Measurements from ENCODE around the gene CX3CR1.
"Not testable (repeated sequence)": the region's sequence is repeated elsewhere in the genome, so short reads cannot be mapped to it uniquely, and the experiment has no call there.

CX3CR1 gene

DNA sequence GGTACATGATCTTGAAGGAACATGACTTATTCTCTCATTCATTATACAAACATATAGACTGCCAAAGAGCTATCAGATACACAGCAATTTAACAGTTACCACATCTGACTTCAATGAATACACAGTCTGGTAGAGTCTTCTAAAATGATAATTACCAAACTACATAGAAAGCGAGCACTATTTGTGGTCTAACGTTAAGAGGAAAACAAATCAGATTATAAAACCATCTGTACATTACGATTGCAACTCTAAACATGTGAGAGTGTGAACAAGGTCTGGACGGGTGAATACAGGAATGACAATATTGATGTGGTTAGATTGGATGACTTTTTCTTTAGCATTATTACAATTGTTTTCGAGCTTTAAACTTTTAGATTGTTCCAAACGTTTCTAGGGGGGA lies 16.3 kb downstream of the CX3CR1 start:
- DNase-seq: no peak

DNA sequence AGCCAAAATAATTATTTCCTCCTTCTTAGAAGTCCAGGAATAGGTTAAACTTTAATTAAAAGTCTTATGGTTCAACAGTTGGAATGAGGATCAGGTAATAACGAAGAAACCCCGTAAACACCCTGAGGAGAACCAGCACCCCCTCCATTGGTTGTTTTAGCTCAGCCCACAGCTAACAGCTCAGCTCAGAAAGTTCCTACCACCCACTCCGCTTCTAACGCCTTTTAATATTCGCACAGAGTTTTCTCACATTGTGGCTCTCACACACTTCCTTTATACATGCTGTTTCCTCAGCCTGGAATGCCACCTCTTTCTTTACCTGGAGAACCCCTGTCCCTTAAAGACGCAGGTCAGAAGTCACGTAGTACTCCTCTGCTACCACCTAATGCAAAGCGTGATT lies 17.0 kb downstream of the CX3CR1 start:
- DNase-seq: no peak

DNA sequence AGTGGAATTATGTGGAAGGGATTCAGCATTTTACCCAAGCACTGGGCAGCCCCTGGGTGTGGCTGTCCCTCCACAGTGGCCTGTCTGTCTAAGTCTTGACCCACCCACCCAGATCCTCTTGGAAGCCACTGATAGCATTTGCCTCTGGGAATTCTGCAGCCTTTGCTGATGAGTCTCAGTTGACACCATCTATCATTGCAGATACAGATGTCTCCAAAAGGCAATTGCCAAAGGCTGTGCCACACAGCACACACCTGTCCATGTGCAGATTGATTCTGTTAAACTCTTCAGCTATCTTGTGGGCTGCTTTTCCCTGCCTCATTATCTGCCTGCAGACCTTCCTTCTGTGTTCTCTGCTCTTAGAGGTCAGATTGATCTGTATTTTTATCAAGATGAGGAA lies 18.1 kb downstream of the CX3CR1 start:
- no peak for DNase-seq

DNA sequence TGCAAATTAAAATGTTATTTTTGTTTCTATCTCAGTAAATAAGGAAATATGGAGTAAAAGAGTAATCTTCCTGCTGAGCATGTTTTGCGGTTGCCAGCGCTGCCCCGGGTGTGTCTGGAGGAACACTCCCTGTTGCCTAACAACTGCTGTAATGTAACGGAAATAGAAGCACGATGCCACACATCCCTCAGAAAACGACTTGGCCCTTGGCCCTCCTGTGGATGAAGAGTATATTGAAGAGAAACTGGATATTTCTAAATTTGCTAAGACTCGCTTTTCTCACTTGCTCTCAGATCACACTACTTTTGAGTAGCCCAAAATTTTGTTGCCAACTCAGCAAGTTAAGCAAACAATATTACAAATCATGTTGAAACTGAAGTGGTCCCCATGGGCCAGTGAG lies 18.9 kb downstream of the CX3CR1 start:
- peak; percentile 74 to 82 for DNase-seq

DNA sequence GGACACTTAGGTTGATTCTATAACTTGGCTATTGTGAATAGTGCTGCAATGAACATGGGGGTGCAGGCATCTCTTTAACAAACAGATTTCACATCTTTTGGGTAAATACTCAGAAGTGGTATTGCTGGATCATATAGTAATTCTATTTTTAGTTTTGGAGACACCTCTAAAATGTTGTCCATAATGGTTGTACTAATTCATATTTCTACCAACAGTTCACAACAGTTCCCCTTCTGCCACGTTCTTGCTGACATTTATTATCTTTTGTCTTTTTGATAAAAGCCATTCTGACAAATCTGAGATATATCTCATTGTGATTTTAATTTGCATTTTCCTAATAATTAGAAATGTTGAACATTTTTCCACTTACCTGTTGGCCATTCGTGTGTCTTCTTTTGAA lies 19.5 kb downstream of the CX3CR1 start:
- no peak for DNase-seq

DNA sequence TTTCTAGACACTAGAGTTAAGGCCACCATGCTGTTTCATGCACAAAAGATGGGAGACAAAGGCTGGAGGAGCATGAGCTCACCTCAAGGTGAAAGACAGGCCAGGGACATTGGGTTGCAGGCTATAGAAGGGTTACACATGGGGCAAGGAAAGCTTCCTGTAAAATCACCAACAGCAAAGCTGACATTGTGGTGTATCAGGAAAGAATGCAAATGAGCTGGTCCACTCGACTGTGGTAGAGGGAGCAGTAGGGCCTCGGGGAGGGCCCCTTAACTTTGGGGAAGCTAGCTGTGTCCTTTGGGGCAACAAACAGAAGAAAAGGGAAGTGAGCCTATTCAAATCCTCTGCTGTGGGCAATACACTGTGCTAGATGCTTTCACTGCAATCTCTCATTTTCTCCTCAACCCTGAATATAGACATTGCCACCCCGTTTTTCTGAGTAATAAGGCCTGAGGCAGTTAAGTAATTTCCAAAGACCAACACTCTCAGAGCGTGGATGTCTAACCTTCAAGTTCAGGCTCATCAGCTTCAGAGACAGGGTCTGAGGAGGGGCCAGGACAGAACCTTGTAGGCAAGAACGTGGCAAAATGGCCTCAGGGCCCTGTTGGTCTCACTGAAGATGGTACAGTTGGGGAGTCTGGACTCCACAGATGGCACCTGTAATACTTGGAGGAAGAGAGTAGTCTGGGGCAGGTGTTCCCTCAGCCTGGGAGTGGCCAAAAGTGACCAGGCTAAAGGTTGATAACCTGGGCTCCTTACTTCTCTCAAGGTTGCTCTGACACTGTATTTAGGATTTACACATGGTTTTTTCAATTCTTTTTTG lies 24.1 kb downstream of the CX3CR1 start:
- peak in 1 of 2 donors; percentile 74 for DNase-seq

DNA sequence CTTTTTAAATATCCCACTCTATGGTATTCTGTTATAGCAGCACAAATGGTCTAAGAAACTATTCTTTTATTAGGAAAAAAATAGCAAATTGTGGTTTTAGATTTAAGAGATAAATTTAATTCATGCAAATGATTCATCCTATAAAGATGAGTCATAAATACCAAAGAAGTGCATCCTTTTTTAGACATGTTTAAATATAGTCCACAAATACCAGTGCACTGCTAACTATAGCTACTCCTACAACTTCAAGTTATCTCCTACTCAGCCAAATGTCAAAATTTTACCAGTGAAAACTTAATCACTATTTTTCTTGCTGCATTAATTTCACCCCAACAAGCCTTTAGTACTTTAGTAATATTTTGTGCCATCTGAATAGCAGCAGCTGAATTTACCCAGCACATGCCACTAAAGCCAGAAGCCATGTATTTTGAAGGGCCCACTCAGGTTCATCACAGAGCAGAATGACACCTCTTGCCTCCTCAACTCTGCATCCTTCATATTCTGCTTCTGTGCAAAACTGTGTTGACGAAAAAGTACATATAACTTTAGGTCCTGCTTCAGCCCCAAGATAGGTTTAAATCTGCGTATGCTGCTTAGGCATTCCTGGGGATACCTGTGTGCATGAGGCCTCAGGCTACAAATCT lies 24.9 kb downstream of the CX3CR1 start:
- no peak for DNase-seq

DNA sequence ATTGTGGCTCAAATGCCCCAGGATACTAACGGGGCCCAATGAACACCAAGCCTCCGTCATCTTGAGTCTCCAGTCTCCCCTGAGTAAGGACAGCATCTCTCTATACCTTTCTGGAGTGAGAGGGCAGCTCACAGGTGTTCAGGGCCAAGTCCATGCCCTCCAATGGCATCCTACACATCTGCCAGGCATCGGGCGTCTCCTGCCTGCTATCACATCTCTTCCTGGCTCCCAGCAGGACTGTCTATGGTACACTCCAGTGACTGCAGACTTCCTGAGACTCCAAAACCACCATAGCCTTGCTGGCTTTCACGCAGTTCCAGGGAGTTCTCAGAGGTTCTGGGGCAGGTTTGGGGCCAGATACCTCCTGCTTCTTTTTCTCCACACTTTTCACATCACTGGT lies 28.3 kb downstream of the CX3CR1 start:
- DNase-seq: no peak

DNA sequence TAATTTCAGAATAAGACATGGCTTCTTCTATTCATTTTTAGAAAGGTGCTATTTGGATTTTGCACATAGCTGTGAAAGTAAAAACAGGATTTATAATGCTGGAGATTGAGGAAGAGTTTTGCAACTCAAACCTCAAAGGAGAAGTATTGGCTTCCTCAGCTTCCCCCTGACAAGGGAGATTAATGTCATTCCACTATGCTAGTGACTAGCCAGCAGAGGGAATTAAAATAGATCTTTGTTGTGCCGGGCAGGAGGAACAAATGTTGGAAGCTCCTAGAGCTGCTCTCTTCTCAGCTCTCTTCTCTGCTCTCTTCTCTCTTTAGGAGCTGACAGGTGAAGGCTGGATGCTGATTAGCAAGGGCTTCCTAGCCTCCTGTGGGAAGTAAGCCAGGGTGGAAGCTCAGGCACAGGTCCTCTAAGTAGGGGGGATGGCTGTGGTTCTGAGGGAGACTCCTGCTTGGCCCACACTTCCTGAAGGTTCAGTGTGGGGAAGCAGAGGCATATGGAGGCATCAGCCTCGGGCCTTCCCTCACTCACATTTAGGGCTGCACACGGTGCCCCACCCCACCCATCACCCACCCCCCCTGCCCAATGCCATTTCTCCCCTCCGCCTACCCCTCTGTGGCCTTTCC lies 29.6 kb downstream of the CX3CR1 start:
- DNase-seq: no peak

DNA sequence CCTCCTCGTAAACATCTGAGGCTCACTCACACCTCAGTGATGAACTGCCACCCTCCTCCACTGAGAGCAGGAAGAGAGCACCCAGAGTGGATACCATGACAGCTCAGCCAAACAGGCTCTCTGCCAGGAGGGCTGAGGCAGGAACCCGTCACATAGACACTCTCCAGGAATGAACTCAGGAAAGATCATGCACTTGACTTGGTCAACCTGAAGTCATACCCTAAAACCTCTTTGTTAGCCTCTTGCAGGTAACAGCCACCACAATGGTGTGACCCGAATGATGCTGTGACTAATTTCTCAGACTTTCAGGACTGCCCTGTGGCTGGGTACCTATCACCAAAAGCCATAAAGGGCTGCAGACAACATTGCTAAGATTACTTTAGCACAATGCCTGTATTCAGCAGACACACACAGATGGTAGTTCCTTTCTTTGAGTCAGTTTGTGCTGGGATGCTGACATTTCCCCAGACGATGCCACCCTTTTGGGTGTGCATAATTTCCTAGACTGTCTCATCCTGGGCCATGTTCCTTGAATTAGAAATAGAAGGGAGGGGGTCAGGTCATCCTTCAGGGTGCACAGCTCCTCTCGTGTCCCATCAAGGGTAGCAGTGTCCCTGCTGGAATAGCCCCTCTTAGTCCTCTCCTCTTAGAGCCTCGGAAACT lies 30.3 kb downstream of the CX3CR1 start:
- DNase-seq: no peak

DNA sequence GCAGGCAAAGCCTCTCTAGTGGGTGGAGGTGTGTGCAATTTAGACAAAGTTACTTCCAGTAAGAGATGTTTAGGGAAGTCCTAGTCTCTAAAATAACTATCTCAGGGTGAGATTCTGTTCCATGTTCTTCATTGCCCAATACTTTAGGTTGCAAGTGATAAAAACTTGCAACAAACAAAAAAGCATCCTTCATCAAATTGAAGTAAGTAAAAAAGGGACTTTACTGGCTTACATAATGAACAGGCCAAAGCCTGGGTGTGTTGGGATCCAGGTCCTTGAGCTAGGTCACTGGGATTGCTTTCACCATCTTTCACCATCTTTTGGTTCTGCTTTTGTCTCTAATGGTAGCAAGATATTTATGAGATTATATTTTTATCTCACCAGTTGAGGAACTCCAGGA lies 38.3 kb downstream of the CX3CR1 start:
- DNase-seq: peak in 1 of 2 donors; percentile 14

DNA sequence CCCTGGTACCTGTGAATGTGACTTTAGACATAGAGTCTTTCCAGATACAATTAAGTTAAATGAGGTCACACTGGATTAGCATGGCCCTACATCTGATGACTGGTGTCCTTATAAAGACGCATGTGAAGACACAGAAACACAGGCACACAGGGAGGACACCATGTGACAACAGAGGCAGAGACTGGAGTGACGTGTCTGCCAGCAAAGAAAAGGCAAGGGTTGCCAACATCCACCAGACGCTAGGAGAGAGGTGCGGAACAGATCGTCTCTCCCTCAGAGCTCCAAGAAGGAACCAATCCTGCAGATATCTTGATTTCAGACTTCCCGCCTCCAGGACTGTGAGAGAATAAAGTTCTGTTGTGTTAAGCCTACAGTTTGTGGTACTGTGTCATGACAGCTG lies 42.8 kb downstream of the CX3CR1 start:
- no peak for DNase-seq

DNA sequence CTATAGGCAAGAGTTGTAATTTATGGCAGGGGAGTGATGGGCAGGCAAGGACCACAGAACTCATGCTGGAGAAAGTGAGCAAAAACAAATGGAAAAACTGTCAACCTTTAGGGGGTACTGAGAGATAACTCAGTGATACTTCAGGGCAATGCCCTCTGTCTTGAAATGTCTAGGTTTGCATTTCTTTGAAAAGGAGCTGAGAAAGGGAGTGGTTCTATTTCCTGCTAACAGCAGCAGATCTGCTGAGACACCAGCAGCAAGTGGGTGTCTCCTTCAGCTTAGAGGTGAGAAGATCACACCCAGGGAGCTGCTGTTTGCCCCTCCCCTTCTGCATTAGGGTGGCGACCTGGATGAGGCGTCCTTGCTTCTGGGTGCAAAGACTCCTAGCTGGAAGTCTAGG lies 45.2 kb downstream of the CX3CR1 start:
- DNase-seq: peak; percentile 42 to 60

DNA sequence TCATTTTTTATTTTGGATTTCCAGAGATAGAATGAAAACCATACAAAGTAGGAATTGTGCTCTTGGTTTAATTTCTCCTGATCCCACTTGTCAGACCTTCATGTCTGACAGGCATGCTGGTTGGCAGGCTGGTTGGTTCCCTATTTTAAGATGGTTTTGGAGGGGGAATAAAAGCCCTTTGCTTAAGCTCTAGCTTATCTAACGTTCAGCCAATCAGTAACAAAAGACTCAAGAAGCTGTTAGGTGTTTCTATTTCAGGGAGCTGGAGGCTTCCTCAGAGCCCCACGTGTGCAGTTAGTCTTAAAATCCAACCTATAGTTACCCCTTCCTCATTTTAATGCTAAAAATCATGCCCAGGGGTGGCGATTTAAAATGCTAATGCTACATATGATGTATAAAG lies 47.0 kb downstream of the CX3CR1 start:
- no peak for DNase-seq

DNA sequence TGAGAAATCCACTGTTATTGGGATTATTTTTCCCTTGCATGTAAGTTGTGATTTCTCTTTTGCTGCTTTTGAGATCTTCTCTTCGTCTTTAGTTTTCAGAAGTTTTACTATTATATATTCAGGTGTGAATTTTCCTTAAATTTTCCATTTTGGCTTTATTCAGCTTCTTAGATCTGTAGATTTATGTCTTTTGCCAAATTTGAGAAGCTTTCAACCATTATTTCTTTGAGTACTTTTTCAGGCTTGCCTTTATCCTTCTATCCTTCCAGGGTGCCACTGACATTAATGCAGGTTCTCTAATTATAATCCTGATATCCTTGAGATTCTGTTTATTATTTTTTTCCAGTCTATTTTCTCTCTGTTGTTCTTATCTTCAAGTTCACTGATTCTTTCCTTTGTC lies 49.4 kb downstream of the CX3CR1 start:
- no peak for DNase-seq

DNA sequence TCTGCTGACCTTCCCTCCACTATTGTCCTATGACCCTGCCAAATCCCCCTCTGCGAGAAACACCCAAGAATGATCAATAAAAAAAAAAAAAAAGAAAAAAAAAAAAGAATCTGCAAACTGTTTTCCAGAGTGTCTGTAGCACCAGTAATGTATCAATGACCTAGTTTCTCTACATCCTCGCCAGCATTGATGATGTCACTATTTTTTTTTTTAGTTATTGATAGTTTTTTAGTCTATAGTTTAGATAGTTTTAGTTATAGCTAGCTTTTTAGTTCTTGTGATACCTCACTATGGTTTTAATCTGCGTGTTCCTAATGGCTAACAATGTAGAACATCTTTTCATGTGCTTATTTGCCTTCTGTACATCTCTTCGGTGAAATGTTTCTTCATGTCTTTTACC lies 51.3 kb downstream of the CX3CR1 start:
- DNase-seq: no peak

DNA sequence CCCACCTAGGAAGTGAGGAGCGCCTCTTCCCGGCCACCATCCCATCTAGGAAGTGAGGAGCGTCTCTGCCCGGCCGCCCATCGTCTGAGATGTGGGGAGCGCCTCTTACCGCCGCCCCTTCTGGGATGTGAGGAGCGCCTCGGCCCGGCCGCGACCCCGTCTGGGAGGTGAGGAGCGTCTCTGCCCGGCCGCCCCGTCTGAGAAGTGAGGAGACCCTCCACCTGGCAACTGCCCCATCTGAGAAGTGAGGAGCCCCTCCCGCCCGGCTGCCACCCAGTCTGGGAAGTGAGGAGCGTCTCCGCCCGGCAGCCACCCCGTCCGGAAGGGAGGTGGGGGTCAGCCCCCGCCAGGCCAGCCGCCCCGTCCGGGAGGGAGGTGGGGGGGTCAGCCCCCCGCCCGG lies 52.2 kb downstream of the CX3CR1 start:
- not testable (repeated sequence) for DNase-seq

DNA sequence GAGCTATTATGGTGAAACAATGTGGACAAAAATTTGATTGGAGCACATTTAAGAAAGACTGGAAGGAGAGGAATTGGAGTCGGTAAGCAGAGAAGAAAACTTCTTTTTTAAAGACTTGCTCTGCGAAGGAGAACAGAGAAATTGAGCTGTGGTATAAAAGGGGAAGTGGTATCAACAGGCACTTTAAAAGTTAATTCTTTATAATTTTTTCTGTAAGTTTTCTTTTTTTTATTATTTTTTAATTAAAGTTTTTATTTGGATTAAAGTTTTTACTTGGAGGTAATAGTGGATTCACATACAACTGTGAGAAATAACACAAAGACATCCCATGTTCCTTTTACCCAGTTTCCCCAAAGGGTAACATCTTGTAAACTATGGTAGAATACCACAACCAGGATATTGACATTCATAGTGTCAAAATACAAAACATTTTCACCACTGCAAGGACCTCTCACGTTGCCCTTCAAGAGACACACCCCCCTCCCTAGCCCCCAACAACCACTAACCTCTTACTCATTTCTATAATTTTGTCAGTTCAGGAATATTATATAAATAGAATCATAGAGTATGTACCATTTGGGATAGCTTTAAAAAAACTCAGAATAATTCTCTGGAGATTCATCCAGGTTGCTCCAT lies 53.6 kb downstream of the CX3CR1 start:
- DNase-seq: no peak

DNA sequence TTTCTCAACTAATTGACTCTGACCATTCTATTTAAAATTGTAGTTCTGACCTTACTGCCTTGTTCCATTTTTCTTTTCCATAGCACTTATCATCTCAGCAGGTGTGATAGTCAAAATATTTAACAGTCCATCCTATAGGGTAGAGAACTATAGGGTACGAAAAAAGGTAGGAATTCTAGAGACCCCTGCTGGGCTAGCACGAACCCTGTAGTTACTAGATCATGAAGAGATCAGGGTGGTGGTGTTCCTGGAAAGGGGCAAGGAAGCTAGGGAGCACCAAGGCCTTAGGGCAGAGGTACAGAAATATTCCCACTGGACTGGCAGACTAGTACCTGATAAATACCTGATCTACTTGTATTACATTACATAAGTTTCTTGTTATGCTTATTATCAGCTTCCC lies 55.5 kb downstream of the CX3CR1 start:
- DNase-seq: no peak

DNA sequence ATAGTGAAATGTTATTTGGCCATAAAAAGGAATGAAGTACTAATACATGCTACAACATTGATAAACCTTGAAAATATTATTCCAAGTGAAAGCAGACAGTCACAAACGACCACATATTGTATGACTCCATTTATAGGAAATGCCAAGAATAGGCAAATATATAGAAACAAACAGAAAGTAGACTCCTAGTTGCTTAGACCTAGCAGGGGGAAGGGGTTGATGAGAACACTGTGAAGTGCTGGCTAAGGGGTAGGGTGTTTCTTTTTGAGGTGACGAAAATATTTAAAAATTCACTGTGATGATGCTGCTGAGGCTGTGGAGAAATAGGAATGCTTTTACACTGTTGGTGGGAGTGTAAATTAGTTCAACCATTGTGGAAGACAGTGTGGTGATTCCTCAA lies 56.9 kb downstream of the CX3CR1 start:
- no peak for DNase-seq

DNA sequence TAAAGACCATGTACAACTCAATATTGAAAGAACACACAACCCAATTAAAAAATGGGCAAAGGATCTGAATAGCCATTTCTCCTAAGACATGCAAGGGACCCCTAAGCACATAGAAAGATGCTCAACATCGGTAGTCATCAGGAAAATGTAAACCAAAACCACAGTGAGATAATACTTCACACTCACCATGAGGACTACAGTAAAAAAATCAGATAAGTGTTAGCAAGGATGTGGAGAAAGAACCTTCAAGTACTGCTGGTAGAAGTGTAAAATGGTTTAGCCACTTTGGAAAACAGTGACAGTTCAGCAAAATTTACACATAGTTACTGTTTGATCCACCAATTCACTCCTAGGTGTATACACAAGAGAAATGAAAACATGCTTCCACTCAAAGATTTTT lies 57.4 kb downstream of the CX3CR1 start:
- DNase-seq: peak in 1 of 2 donors; percentile 24

DNA sequence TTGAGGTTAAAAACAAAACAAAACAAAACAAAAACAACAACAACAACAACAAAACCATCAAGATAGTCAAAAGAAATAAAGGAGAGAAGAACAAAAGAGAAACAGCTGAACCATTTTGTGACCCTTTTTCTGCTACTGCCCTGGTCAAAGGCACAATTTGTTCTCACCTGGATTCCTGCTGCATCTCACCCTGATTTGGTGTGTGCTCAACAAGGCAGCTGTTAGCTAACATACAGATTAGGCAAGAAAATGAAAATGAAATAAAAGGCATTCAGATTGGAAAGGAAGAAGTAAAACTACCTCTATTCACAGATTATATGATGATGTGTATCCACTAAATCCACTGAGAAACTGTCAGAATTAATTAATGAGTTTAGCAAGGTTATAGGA lies 58.7 kb downstream of the CX3CR1 start:
- no peak for DNase-seq

Data from CD4-positive, alpha-beta T cell treated with Interleukin-1 beta for 1 hour (primary cell).